Measurements from ENCODE around the gene TP63. TPM values are rescaled to one million over a fixed set of nuclear protein-coding genes. Genes with fewer than 3 reads are reported as not detected.
"Not testable (repeated sequence)": the region's sequence is repeated elsewhere in the genome, so short reads cannot be mapped to it uniquely, and the experiment has no call there.

TP63 gene
- total RNA-seq = under 0.01 TPM in 1 of 2 replicates, not detected in the other

GRCh38 chr3:189631373-189631408 is at the start of gene TP63:
TSS of gene TP63 (plus strand) at chr3:189631389. CDS start at chr3:189631516, 127 bp downstream.
- no peak for DNase-seq (ENCODE audit: low read depth in 2 of 2)

DNA sequence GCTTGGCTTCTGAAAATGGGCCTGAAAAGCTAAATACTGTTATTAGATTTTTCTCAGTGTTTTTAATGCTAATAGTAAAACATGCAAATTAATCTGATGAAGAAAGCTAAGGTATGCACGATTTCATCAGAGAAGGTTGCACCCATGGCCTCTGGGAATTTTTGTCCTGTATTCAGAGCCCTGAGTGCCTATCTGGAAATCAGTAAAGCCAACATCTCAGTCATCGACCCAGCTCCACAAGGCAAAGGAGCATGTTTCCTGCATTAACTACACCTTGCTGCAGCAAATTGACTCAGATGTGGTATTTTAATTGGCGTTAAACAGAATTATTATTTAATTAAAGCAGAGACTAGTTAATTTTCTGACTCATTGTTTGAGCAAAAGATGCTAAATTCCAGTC is 49.0 kb upstream of the TP63 start:
- no peak for DNase-seq (ENCODE audit: low read depth in 2 of 2)

- no peak for DNase-seq (ENCODE audit: low read depth in 2 of 2)
Measured at GRCh38 chr3:189584645-189585044, 46.5 kb upstream of the TP63 start.

- no peak for DNase-seq (ENCODE audit: low read depth in 2 of 2)
Measured at GRCh38 chr3:189586941-189587663, 44.1 kb upstream of the TP63 start.

- DNase-seq (ENCODE audit: low read depth in 2 of 2) = no peak
Measured at GRCh38 chr3:189587664-189588040, 43.5 kb upstream of the TP63 start.

DNA sequence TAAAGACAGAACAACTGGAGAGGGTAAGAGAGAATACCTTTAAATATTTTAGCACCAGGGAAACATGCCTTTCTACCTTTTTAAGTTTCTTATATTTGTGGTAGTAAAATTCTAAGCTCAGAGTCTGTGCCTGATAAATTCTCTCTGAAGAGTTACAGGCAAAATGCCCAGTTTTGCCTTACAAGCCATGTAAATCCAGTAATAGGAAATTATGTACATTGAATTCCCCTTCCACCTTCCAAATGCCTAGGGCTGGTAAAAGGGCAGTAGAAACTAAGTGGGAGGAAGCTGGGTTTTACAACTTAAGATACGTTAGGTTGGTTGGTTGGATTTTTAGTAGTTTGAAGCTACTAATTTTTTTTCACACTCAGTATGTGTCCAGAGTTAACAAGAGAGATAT is 43.1 kb upstream of the TP63 start:
- no peak for DNase-seq (ENCODE audit: low read depth in 2 of 2)

GRCh38 chr3:189588475-189589178 is 42.6 kb upstream of the TP63 start:
- no peak for DNase-seq (ENCODE audit: low read depth in 2 of 2)

- DNase-seq (ENCODE audit: low read depth in 2 of 2) = no peak
Measured at GRCh38 chr3:189589179-189589569, 42.0 kb upstream of the TP63 start.

GRCh38 chr3:189590223-189590622 is 41.0 kb upstream of the TP63 start:
- DNase-seq (ENCODE audit: low read depth in 2 of 2) = no peak

DNA sequence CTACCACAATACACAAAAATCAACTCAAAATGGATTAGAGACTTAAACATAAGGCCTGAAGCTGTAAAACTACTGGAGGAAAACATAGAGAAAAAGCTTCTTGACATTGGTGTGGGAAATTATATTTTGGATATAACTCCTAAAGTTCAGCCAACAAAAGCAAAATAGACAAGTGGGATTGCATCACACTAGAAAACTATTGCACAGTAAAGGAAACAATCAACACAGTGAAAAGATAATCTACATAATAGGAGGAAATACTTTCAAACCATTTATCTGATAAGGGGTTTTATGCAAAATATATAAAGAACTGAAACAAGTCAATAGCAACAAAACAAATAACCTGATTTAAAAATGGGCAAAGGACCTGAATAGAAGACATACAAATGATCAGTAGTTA is 37.6 kb upstream of the TP63 start:
- no peak for DNase-seq (ENCODE audit: low read depth in 2 of 2)

DNA sequence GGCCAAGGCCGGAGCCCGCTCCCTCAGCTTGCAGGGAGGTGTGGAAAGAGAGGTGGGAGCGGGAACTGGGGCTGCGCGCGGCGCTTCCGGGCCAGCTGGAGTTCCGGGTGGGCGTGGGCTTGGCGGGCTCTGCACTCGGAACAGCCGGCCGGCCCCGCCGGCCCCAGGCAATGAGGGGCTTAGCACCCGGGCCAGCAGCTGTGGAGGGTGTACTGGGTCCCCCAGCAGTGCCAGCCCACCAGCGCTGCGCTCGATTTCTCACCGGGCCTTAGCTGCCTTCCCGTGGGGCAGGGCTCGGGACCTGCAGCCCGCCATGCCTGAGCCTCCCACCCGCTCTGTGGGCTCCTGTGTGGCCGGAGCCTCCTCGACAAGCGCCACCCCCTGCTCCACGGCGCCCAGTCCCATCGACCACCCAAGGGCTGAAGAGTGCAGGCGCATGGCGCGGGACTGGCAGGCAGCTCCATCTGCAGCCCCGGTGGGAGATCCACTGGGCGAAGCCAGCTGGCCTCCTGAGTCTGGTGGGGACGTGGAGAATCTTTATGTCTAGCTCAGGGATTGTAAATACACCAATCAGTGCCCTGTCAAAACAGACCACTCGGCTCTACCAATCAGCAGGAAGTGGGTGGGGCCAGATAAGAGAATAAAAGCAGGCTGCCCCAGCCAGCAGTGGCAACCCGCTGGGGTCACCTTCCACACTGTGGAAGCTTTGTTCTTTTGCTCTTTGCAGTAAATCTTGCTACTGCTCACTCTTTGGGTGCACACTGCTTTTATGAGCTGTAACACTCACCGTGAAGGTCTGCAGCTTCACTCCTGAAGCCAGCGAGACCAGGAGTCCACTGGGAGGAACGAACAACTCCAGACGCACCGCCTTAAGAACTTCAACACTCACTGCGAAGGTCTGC is 34.9 kb upstream of the TP63 start:
- DNase-seq (ENCODE audit: low read depth in 2 of 2) = not testable (repeated sequence)

- no peak for DNase-seq (ENCODE audit: low read depth in 2 of 2)
Measured at GRCh38 chr3:189597918-189598317, 33.3 kb upstream of the TP63 start.

- no peak for DNase-seq (ENCODE audit: low read depth in 2 of 2)
Measured at GRCh38 chr3:189598530-189599225, 32.5 kb upstream of the TP63 start.

GRCh38 chr3:189602471-189602870 is 28.7 kb upstream of the TP63 start:
- DNase-seq (ENCODE audit: low read depth in 2 of 2) = no peak

DNA sequence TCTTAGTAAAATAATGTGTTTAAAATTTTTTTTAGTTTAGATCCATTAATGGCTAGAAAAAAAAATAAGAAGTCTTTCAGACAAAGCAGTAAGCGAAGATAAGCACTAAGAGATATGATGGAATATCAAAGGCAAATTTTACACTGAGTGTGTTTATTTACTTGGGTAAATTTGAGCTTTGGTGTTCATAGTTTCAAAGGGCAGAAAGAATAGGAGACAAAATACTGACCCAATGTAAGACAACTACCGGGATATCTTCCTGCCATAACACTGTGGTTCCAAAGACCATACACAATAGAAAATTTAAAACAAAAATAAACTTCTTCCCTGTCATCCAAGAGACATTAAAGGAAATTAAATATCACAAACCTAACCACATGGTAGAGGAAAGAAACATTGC is 25.5 kb upstream of the TP63 start:
- no peak for DNase-seq (ENCODE audit: low read depth in 2 of 2)

DNA sequence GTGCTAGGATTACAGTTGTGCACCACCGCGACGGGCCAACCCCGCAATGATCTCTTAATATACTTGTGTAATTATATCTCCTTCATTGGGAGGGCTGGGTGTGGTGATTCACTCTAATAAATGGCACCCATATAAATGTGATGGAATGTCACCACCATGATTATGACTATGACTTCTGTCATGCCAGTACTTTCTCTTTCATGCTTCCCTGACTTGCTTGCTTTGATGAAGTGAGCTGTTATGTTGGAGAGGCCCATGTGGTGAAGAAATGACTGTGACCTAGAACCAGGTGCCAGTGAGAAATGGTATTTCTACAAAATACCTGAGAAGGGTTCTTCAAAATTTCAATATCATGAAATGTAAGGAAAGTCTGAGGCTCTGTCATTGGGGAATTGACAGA is 24.4 kb upstream of the TP63 start:
- DNase-seq (ENCODE audit: low read depth in 2 of 2) = no peak

DNA sequence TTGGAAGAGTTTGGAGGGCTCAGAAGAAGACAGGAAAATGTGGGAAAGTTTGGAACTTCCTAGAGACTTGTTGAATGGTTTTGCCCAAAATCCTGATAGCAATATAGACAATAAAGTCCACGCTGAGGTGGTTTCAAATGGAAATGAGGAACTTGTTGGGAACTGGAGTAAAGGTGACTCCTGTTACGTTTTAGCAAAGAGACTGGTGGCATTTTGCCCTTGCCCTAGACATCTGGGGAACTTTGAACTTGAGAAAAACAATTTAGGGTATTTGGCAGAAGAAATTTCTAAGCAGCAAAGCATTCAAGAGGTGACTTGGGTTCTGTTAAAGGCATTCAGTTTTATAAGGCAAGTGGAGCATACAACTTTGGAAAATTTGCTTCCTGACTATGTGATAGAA is 18.5 kb upstream of the TP63 start:
- DNase-seq (ENCODE audit: low read depth in 2 of 2) = not testable (repeated sequence)

GRCh38 chr3:189613122-189613521 is 18.1 kb upstream of the TP63 start:
- no peak for DNase-seq (ENCODE audit: low read depth in 2 of 2)

- no peak for DNase-seq (ENCODE audit: low read depth in 2 of 2)
Measured at GRCh38 chr3:189621948-189622603, 9.1 kb upstream of the TP63 start.

GRCh38 chr3:189622629-189623028 is 8.6 kb upstream of the TP63 start:
- DNase-seq (ENCODE audit: low read depth in 2 of 2) = no peak

- DNase-seq (ENCODE audit: low read depth in 2 of 2) = no peak
Measured at GRCh38 chr3:189624130-189624529, 7.1 kb upstream of the TP63 start.

DNA sequence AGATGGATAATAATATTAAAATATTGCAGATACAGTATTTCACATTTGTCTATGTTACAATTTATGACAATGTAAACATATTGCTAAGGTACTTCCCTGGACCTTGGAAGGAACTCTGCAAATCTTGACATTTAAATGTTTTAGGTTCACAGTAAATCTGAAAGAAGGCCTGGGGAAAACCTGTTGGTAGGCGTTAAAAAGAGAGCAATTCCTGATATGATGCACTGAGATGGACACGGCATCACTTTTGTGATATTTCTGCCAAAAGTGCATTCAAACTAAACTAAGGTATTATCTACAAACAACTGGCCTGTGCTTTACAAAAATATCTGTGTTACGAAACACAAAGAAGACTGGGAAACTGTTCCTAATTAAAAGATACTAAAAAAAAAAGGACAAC is 6.1 kb upstream of the TP63 start:
- DNase-seq (ENCODE audit: low read depth in 2 of 2) = no peak

Data from lung microvascular endothelial cell (primary cell).